Activated CD8-positive, alpha-beta T cell treated with anti-CD3 and anti-CD28 coated beads for 36 hours (primary cell): Measurements from ENCODE around the gene HACD1. TPM values are rescaled to one million over a fixed set of nuclear protein-coding genes. Genes with fewer than 3 reads are reported as not detected.

Experiments
- ATAC-seq: fragments of 200-7000 bp; cut with Tn5 transposase; one replicate; pipeline ENCODE4 v1.10.0; 2021; ENCODE audit warnings: mild to moderate bottlenecking, moderate library complexity
- CTCF ChIA-PET: fragments of 350-600 bp; sonication (Branson Sonifier 250); formaldehyde crosslinking; loops from one replicate; lab custom pipeline; 2021; ENCODE audit warnings: antibody characterized with exemption; lab: Charles Lee
- POLR2A ChIA-PET: fragments of 350-600 bp; sonication (Branson Sonifier 250); formaldehyde crosslinking; loops from one replicate; lab custom pipeline; 2021; ENCODE audit warnings: antibody characterized with exemption; lab: Charles Lee
- DNase-seq: peaks from one replicate; pipeline ENCODE4 v3.0.0-alpha.2; 2020
- H3K27ac Mint-ChIP-seq: one replicate; pipeline ENCODE4 v1.8.0; 2021; ENCODE audit warnings: mild to moderate bottlenecking, mixed read lengths
- H3K27me3 Mint-ChIP-seq: one replicate; pipeline ENCODE4 v1.8.0; 2021; ENCODE audit warnings: mixed read lengths
- H3K36me3 Mint-ChIP-seq: one replicate; pipeline ENCODE4 v1.8.0; 2021; ENCODE audit warnings: low read depth, mixed read lengths
- H3K4me1 Mint-ChIP-seq: one replicate; pipeline ENCODE4 v1.8.0; 2021; ENCODE audit warnings: low read depth, mixed read lengths
- H3K4me3 Mint-ChIP-seq: one replicate; pipeline ENCODE4 v1.8.0; 2021; ENCODE audit warnings: mild to moderate bottlenecking, moderate library complexity, mixed read lengths
- H3K9me3 Mint-ChIP-seq: one replicate; pipeline ENCODE4 v1.8.0; 2021; ENCODE audit warnings: mixed read lengths
- CTCF ChIP-seq: fragments of 200-600 bp; IDR thresholded peaks from one replicate; pipeline ENCODE4 v1.8.0; 2022; ENCODE audit warnings: antibody characterized with exemption, mild to moderate bottlenecking
- intact Hi-C: fragments of 100-400 bp; cut with micrococcal nuclease; formaldehyde crosslinking; loops from one replicate; pipeline ENCODE4 v1.10.0; 2022
- total RNA-seq, 2 experiments: library from RNA; stranded (reverse); gene quantifications; one replicate each; pipeline ENCODE4 v1.2.3, GENCODE V29; 2021

Gene HACD1
- total RNA-seq, 2 experiments from 2014 or later, result 2.6 to 2.8 TPM

GRCh38 chr10:17649052-17649451 lies 31.9 kb upstream of the HACD1 start:
- ChIA-PET CTCF (no interaction called here), POLR2A (interaction anchor here (1.3 kb wide), 1 partner anchor 25 kb away, joined by 3 read pairs; no protein-coding TSS in a partner anchor)
- intact Hi-C loops, result loop anchor here (10.0 kb wide), 1 partner anchor 414 kb away; no protein-coding TSS in a partner anchor
- no peak for TF ChIP-seq CTCF
- H3K9me3 Mint-ChIP-seq, result peaks cover 17% of the 10 kb centered on the region
- peak overlapping the region; percentile 67 for H3K4me3 Mint-ChIP-seq
- no peak for ATAC-seq
- DNase-seq, result no peak
- peak overlapping the region; percentile 94 for H3K27ac Mint-ChIP-seq
- peaks cover 76% of the 10 kb centered on the region for H3K4me1 Mint-ChIP-seq
- H3K27me3 Mint-ChIP-seq, result no peaks in the 10 kb centered on the region
- peaks cover 65% of the 10 kb centered on the region for H3K36me3 Mint-ChIP-seq

- H3K27me3 Mint-ChIP-seq, result no peaks in the 10 kb centered on the region
- peaks cover 73% of the 10 kb centered on the region for H3K4me1 Mint-ChIP-seq
- ATAC-seq (peak; percentile 50), DNase-seq (peak; percentile 91)
- ChIA-PET POLR2A (interaction anchor here (0.9 to 1.3 kb wide), 2 partner anchors 9 to 26 kb away, joined by 3 read pairs; no protein-coding TSS in a partner anchor), CTCF (interaction anchor here (0.6 to 1.9 kb wide), 4 partner anchors 10 to 88 kb away, joined by 3 to 5 read pairs (median 3); no protein-coding TSS in a partner anchor)
- H3K9me3 Mint-ChIP-seq, result peaks cover 13% of the 10 kb centered on the region
- peak overlapping the region; percentile 94 for H3K27ac Mint-ChIP-seq
- intact Hi-C loops, result loop anchor here (1.0 to 10.0 kb wide), 2 partner anchors 34 to 414 kb away; no protein-coding TSS in a partner anchor
- H3K4me3 Mint-ChIP-seq, result peak overlapping the region; percentile 67
- H3K36me3 Mint-ChIP-seq, result peaks cover 59% of the 10 kb centered on the region
- no peak for TF ChIP-seq CTCF
Measured at GRCh38 chr10:17648243-17649035, 31.3 kb upstream of the HACD1 start.

GRCh38 chr10:17647326-17647725 lies 30.2 kb upstream of the HACD1 start:
- peaks cover 49% of the 10 kb centered on the region for H3K36me3 Mint-ChIP-seq

GRCh38 chr10:17645621-17646345 lies 28.6 kb upstream of the HACD1 start:
- intact Hi-C loops, result loop anchor here (10.0 kb wide), 1 partner anchor 411 kb away; no protein-coding TSS in a partner anchor
- H3K27me3 Mint-ChIP-seq, result no peaks in the 10 kb centered on the region
- peak overlapping the region; percentile 100 for H3K27ac Mint-ChIP-seq
- ChIA-PET POLR2A (interaction anchor here (1.0 to 3.7 kb wide), 4 partner anchors 8 to 28 kb away, joined by 3 to 19 read pairs (median 9); no protein-coding TSS in a partner anchor), CTCF (interaction anchor here (1.0 to 1.3 kb wide), 2 partner anchors 25 to 237 kb away, joined by 3 to 4 read pairs; no protein-coding TSS in a partner anchor)
- H3K4me3 Mint-ChIP-seq, result peak overlapping the region; percentile 90
- ATAC-seq (peak; percentile 37), DNase-seq (peak; percentile 16)
- H3K9me3 Mint-ChIP-seq, result peaks cover 5% of the 10 kb centered on the region
- no peak for TF ChIP-seq CTCF
- H3K36me3 Mint-ChIP-seq, result peaks cover 42% of the 10 kb centered on the region
- H3K4me1 Mint-ChIP-seq, result peaks cover 67% of the 10 kb centered on the region

More at GRCh38 chr10:17647326-17647725, 30.2 kb upstream of the HACD1 start:
- intact Hi-C loops, result loop anchor here (10.0 kb wide), 1 partner anchor 413 kb away; no protein-coding TSS in a partner anchor
- POLR2A ChIA-PET, result interaction anchor here (0.9 kb wide), 1 partner anchor 8 kb away, joined by 3 read pairs; no protein-coding TSS in a partner anchor
- Mint-ChIP-seq H3K4me1 (peaks cover 70% of the 10 kb centered on the region), H3K27ac (peak overlapping the region; percentile 79), H3K4me3 (peak overlapping the region; percentile 50), H3K27me3 (no peaks in the 10 kb centered on the region), H3K9me3 (peaks cover 5% of the 10 kb centered on the region)
- DNase-seq (no peak), ATAC-seq (no peak)
- TF ChIP-seq CTCF, result no peak
- CTCF ChIA-PET, result interaction anchor here (0.8 to 1.9 kb wide), 3 partner anchors 9 to 89 kb away, joined by 3 to 5 read pairs (median 3); no protein-coding TSS in a partner anchor
